ENCODE measurements around the gene TEX38. TPM values are rescaled to one million over a fixed set of nuclear protein-coding genes. Genes with fewer than 3 reads are reported as not detected.
A peak's percentile ranks its signal among the peaks of the same experiment; 100 is the strongest.

TEX38 gene
- total and polyA plus RNA-seq, 2 of the 13 experiments (the other 11 are each of a cell fraction or from before 2014, with no cell fraction given), result 0.18 TPM; not detected in 1

DNA sequence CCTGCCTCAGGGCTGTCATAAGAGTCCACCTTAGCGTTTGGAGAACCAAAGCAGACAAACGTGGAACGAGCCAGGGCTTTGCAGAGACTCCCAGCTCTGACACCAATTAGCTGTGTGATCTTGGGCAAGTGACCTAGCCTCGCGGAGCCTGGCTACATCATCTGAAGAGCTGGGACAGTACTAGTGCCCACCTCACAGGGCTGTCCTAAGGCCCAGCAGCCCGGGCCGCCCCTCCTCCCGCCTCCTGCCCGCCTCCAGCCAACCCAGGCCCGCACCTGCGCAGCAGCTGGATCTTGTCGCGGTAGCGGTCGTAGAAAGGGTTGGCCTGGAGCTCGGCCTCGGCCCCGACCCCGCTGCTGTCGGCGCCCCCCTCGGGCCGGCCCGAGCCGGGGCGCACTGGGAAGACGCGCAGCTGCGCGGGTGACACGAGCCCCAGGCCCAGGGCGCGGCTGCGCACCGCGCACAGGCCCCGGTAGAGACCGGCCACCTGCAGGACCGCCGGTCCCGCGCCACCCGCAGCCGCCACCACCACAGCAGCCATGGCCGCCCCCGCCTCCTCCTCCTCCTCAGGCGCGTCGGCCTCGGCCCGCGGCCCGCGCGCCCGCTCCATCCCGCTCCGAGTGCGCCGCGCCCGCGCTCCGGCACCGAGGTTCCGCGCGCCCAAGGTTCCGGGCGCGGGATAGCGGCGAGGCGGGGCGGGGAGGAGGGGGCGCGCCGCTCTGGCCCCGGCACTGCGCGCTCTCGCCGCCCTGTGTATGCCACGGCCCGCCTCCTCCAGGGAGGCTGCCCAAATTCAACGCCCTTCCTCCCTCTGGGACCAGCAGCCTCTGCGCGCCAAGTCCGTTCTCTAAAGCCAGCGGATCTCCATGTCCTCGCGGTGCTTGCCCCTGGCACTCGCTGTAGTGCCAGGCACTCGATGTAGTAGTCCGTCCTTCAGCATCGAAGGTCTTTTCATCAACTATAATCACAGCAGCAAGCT lies 3.6 kb upstream of the TEX38 start, which contains the start of gene ATPAF1 (continued):
- TF ChIP-seq, protein P1, sequence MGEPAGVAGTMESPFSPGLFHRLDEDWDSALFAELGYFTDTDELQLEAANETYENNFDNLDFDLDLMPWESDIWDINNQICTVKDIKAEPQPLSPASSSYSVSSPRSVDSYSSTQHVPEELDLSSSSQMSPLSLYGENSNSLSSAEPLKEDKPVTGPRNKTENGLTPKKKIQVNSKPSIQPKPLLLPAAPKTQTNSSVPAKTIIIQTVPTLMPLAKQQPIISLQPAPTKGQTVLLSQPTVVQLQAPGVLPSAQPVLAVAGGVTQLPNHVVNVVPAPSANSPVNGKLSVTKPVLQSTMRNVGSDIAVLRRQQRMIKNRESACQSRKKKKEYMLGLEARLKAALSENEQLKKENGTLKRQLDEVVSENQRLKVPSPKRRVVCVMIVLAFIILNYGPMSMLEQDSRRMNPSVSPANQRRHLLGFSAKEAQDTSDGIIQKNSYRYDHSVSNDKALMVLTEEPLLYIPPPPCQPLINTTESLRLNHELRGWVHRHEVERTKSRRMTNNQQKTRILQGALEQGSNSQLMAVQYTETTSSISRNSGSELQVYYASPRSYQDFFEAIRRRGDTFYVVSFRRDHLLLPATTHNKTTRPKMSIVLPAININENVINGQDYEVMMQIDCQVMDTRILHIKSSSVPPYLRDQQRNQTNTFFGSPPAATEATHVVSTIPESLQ (CRISPR knock-in tag; conservative IDR thresholded peaks at IDR 0.05), result no peak
- TF ChIP-seq ZNF432 (CRISPR knock-in tag; IDR thresholded peaks at IDR 0.05; ENCODE audit: borderline replicate concordance) (no peak), FOSL1 (CRISPR knock-in tag; IDR thresholded peaks at IDR 0.05; ENCODE audit: borderline replicate concordance) (no peak), ZNF547 (CRISPR knock-in tag; IDR thresholded peaks at IDR 0.05) (peak; percentile 59; the same call in 1 of the 2 replicates), ZNF496 (CRISPR knock-in tag; IDR thresholded peaks at IDR 0.05; ENCODE audit: insufficient replicate concordance) (no peak), ZNF143 (CRISPR knock-in tag; IDR thresholded peaks at IDR 0.05) (no peak; the same call in 1 of the 2 replicates), ZNF549 (CRISPR knock-in tag; IDR thresholded peaks at IDR 0.05) (no peak), TCF7L2 (IDR thresholded peaks at IDR 0.05; ENCODE audit: low read depth, low read length) (no peak), ZSCAN29 (CRISPR knock-in tag; conservative IDR thresholded peaks at IDR 0.05) (no peak), ZNF83 (CRISPR knock-in tag; IDR thresholded peaks at IDR 0.05; ENCODE audit: borderline replicate concordance) (no peak), ZNF605 (CRISPR knock-in tag; IDR thresholded peaks at IDR 0.05) (no peak), ZNF776 (CRISPR knock-in tag; IDR thresholded peaks at IDR 0.05) (no peak), ZNF564 (CRISPR knock-in tag; IDR thresholded peaks at IDR 0.05) (peak; percentile 81; the same call in 1 of the 2 replicates), TAF15 (IDR thresholded peaks at IDR 0.05; ENCODE audit: low read depth, low read length, poor library complexity, severe bottlenecking) (no peak), JUND (CRISPR knock-in tag; IDR thresholded peaks at IDR 0.05) (no peak), ARNTL (CRISPR knock-in tag; IDR thresholded peaks at IDR 0.05) (no peak)
- TF ChIP-seq, protein P2, sequence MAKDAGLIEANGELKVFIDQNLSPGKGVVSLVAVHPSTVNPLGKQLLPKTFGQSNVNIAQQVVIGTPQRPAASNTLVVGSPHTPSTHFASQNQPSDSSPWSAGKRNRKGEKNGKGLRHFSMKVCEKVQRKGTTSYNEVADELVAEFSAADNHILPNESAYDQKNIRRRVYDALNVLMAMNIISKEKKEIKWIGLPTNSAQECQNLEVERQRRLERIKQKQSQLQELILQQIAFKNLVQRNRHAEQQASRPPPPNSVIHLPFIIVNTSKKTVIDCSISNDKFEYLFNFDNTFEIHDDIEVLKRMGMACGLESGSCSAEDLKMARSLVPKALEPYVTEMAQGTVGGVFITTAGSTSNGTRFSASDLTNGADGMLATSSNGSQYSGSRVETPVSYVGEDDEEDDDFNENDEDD (CRISPR knock-in tag; IDR thresholded peaks at IDR 0.05; ENCODE audit: borderline replicate concordance), result peak; percentile 84
- TF ChIP-seq, protein P3, sequence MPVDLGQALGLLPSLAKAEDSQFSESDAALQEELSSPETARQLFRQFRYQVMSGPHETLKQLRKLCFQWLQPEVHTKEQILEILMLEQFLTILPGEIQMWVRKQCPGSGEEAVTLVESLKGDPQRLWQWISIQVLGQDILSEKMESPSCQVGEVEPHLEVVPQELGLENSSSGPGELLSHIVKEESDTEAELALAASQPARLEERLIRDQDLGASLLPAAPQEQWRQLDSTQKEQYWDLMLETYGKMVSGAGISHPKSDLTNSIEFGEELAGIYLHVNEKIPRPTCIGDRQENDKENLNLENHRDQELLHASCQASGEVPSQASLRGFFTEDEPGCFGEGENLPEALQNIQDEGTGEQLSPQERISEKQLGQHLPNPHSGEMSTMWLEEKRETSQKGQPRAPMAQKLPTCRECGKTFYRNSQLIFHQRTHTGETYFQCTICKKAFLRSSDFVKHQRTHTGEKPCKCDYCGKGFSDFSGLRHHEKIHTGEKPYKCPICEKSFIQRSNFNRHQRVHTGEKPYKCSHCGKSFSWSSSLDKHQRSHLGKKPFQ (CRISPR knock-in tag; IDR thresholded peaks at IDR 0.05; ENCODE audit: insufficient replicate concordance), result no peak
- TF ChIP-seq, protein P4, sequence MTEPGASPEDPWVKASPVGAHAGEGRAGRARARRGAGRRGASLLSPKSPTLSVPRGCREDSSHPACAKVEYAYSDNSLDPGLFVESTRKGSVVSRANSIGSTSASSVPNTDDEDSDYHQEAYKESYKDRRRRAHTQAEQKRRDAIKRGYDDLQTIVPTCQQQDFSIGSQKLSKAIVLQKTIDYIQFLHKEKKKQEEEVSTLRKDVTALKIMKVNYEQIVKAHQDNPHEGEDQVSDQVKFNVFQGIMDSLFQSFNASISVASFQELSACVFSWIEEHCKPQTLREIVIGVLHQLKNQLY (CRISPR knock-in tag; IDR thresholded peaks at IDR 0.05), result no peak
- TF ChIP-seq, protein P5, sequence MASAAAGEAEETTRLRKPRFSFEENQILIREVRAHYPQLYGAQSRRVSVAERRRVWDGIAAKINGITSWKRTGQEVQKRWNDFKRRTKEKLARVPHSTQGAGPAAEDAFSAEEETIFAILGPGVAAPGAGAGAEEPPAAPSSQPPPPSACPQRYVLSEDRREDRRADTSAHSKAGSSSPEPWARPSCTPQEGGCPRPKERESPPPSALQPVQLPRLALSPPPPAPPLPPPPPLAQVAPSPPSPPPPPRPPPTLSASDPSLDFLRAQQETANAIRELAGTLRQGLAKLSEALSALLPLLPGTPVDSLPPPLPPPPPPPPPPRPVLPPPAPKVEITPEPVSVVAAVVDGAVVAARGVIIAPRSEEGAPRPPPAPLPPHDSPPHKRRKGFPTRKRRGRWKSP (CRISPR knock-in tag; IDR thresholded peaks at IDR 0.05), result 0 out of 2 replicates have a peak, but pooled peaks have one; percentile 46
